EH (cell line): ENCODE data around the gene GRIPAP1.

Experiments used
- DNase-seq: peaks from one replicate; pipeline ENCODE4 v3.0.0-alpha.2; 2015; ENCODE audit warnings: low read depth

The GRIPAP1 gene

GRCh38 chrX:48923771-48924170 lies 78.3 kb downstream of the GRIPAP1 start:
- no peak for DNase-seq
